Adipose tissue (tissue), 3 donors: Measurements from ENCODE around the gene SHISA5. TPM values are rescaled to one million over a fixed set of nuclear protein-coding genes. Genes with fewer than 3 reads are reported as not detected.
A peak's percentile ranks its signal among the peaks of the same experiment; 100 is the strongest.

Experiments used
- H3K27ac ChIP-seq: one replicate; pipeline ENCODE4 v1.5.1; 2013; ENCODE audit warnings: low read depth, low read length
- WGBS, 3 donors: extraction: QIAGEN DNeasy Blood & Tissue Kit; methylation state at CpG; one replicate each; pipeline ENCODE4 v1.1.7; 2013; 5-methylcytosine and 5-hydroxymethylcytosine counted together
- polyA plus RNA-seq, 3 donors: library from polyadenylated mRNA; stranded (reverse); fragments of 200-250 nt; gene quantifications; one replicate each; pipeline ENCODE4 v1.2.3, GENCODE V29; 2013
- donor health status: healthy with polysubstance abuse.
- donor health status: Bipolar disorder and iron deficiency.
- donor health status: healthy.

Gene SHISA5
- polyA plus RNA-seq, 3 donors = 49.8 to 116 (median 111) TPM

GRCh38 chr3:48528048-48528447, 24.1 kb upstream of the SHISA5 start:
- WGBS, 3 donors = 64 to 98% (median 64%) methylated on average over 9 of the region's 9 CpGs
- H3K27ac ChIP-seq = no peak overlapping the region

GRCh38 chr3:48524970-48525369, 21.0 kb upstream of the SHISA5 start:
- WGBS, 3 donors = 76 to 91% (median 83%) methylated on average over 9 of the region's 9 CpGs
- H3K27ac ChIP-seq = no peak overlapping the region

GRCh38 chr3:48521635-48522034, 17.7 kb upstream of the SHISA5 start:
- 85 to 96% (median 94%) methylated on average over 6 of the region's 6 CpGs for WGBS, 3 donors

GRCh38 chr3:48519277-48519643, 15.3 kb upstream of the SHISA5 start:
- no peak overlapping the region for H3K27ac ChIP-seq
- WGBS, 3 donors = 94 to 95% (median 94%) methylated on average over 9 of the region's 9 CpGs

More at GRCh38 chr3:48521635-48522034, 17.7 kb upstream of the SHISA5 start:
- H3K27ac ChIP-seq = no peak overlapping the region

GRCh38 chr3:48518638-48519276, 14.8 kb upstream of the SHISA5 start:
- 60 to 72% (median 64%) methylated on average over 12 of the region's 12 CpGs for WGBS, 3 donors
- no peak overlapping the region for H3K27ac ChIP-seq

- WGBS, 3 donors = 88 to 94% (median 93%) methylated on average over 6 of the region's 6 CpGs
- no peak overlapping the region for H3K27ac ChIP-seq
These were observed 14.1 kb upstream of the SHISA5 start for GRCh38 chr3:48518069-48518468.

- no peak overlapping the region for H3K27ac ChIP-seq
- 71 to 76% (median 75%) methylated on average over 8 of the region's 8 CpGs for WGBS, 3 donors
These were observed 12.6 kb upstream of the SHISA5 start for GRCh38 chr3:48516571-48516970.

- no peak overlapping the region for H3K27ac ChIP-seq
- 87 to 94% (median 87%) methylated on average over 8 of the region's 8 CpGs for WGBS, 3 donors
These were observed 10.7 kb upstream of the SHISA5 start for GRCh38 chr3:48514431-48515227.

GRCh38 chr3:48511551-48511950, 7.6 kb upstream of the SHISA5 start:
- WGBS, 3 donors = 90 to 97% (median 91%) methylated on average over 4 of the region's 4 CpGs
- H3K27ac ChIP-seq = no peak overlapping the region

- no peak overlapping the region for H3K27ac ChIP-seq
- 33 to 40% (median 38%) methylated on average over 10 of the region's 10 CpGs for WGBS, 3 donors
These were observed 3.5 kb upstream of the SHISA5 start for GRCh38 chr3:48507256-48508061.

- WGBS, 3 donors = 95 to 97% (median 95%) methylated on average over 6 of the region's 6 CpGs
- H3K27ac ChIP-seq = no peak overlapping the region
These were observed 2.1 kb upstream of the SHISA5 start for GRCh38 chr3:48505968-48506504.

- 77 to 89% (median 84%) methylated on average over 2 of the region's 2 CpGs for WGBS, 3 donors
These were observed 1.2 kb upstream of the SHISA5 start for GRCh38 chr3:48505146-48505545.

GRCh38 chr3:48503401-48504050, 448 bp downstream of the SHISA5 start:
- H3K27ac ChIP-seq = peak overlapping the region; percentile 80
- 5 to 22% (median 6%) methylated on average over 26 of the region's 26 CpGs for WGBS, 3 donors

More at GRCh38 chr3:48505146-48505545, 1.2 kb upstream of the SHISA5 start:
- H3K27ac ChIP-seq = peak overlapping the region; percentile 5

- H3K27ac ChIP-seq = no peak overlapping the region
- 39 to 64% (median 56%) methylated on average over 6 of the region's 6 CpGs for WGBS, 3 donors
These were observed 1.2 kb downstream of the SHISA5 start for GRCh38 chr3:48502728-48503168.

- 80 to 98% (median 89%) methylated on average over 5 of the region's 5 CpGs for WGBS, 3 donors
- no peak overlapping the region for H3K27ac ChIP-seq
These were observed 1.9 kb downstream of the SHISA5 start for GRCh38 chr3:48502121-48502520.

GRCh38 chr3:48501196-48501595, 2.8 kb downstream of the SHISA5 start:
- no peak overlapping the region for H3K27ac ChIP-seq
- WGBS, 3 donors = 72 to 88% (median 87%) methylated on average over 7 of the region's 7 CpGs

- WGBS, 3 donors = 96 to 98% (median 97%) methylated on average over 5 of the region's 5 CpGs
- H3K27ac ChIP-seq = no peak overlapping the region
These were observed 3.3 kb downstream of the SHISA5 start for GRCh38 chr3:48500656-48501055.

GRCh38 chr3:48493203-48493501, 10.8 kb downstream of the SHISA5 start:
- no peak overlapping the region for H3K27ac ChIP-seq
- WGBS, 3 donors = 69 to 91% (median 85%) methylated on average over 3 of the region's 3 CpGs
